HG02943 (cell line): ENCODE measurements around the gene DMKN.

Source experiments
- ATAC-seq: cut with Tn5 transposase; IDR thresholded peaks from one replicate; pipeline ENCODE4 v1.9.1; 2021; ENCODE audit warnings: mild to moderate bottlenecking, low read depth, moderate library complexity; ENCODE audit not compliant: unreplicated experiment

Gene DMKN

DNA sequence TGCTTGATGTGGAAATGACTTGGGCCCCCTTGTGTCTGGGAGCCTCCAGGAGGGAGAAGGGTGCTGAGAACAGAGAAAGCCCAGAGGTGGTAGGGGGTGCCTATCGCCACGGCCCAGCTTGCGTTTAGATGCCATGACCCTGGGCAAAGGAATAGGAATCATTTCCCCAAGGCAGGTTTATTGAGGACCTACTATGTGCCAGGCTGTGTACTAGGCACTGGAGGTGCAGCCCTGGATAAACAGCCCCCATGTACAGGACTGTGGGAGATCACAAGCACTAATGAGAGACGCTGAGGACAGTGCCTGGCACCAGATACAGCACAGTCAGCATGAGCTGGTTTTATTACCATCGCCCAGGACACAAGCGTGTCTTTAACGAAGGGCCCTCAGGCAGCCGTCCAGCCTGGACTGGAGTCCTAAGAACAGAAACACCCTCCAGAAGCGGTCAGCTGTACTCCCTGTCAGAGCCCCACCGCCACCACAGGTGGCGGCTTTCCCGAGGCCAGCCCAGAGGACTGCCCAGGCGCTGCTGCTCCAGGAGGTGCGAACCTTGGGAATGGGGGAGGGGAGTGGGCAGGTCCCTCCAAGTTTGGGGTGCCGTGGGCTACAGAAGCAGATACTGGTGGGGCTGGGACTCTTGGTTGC lies 36.6 kb upstream of the DMKN start:
- no peak for ATAC-seq

DNA sequence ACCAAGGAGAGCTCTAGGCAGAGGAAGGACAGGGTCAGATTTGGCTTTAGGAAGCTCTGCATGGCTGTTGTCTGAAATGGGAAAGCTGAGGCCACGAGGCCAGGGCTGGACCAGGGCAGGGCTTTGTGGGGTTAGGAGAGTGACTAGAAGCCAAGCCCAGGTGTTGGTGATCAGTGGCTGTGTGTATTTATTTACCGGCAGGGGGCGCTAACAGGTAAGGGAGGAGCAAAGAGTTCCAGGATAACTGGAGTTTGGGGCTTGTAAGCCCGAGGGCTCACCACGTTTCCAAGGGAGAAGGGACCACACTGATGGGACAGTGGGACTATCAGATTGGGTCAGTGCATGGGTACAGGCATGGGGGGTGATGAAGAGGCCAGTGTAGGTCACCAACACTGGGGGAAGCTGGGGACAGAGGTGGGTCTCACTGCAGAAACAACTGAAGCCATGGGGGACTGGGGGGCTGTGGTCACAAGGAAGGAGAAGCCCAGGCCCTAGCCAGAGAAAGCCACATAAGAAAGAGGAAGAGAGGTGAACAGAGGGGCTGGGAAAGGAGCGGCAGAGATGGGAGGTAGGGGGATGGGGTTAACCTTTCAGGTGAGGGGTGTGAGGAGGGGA lies 35.8 kb upstream of the DMKN start:
- no peak for ATAC-seq

DNA sequence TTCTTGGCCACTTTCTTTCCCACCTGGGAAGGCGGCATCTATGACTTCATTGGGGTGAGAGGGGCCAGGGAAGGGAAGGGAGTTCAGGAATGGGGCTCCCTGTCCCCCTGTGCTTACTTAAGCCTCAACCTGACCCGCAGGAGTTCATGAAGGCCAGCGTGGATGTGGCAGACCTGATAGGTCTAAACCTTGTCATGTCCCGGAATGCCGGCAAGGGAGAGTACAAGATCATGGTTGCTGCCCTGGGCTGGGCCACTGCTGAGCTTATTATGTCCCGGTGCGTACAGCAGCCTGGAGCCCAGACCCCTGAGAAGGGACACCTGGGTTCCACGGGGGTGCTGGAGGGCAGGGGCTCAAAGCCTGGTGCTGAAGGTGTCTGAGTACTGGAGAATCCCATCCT lies 33.1 kb upstream of the DMKN start:
- no peak for ATAC-seq

DNA sequence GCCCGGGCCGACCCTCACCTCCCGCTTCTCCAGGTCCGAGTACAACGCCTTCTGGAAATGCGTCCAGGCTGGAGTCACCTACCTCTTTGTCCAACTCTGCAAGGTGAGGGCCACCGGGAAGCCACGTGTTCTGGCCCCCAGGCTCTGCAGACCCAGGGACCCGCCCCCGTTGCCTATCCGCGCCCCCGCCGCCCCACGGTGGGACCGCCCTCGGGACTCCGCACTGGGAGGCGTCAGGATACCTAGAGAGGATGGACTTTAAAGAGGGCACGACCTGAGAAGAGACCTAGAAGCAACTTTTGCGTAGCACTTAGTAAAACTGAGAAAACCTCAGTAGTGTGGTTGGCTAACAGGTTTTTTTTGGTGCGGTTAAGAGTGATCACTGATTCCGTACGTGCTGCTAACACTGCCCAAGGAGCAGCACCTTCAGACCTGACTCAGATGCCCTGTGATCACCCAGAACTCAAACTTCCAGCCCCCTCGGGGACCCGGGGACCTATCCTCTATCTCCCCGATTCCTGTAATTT lies 32.5 kb upstream of the DMKN start:
- peak; percentile 54 for ATAC-seq

DNA sequence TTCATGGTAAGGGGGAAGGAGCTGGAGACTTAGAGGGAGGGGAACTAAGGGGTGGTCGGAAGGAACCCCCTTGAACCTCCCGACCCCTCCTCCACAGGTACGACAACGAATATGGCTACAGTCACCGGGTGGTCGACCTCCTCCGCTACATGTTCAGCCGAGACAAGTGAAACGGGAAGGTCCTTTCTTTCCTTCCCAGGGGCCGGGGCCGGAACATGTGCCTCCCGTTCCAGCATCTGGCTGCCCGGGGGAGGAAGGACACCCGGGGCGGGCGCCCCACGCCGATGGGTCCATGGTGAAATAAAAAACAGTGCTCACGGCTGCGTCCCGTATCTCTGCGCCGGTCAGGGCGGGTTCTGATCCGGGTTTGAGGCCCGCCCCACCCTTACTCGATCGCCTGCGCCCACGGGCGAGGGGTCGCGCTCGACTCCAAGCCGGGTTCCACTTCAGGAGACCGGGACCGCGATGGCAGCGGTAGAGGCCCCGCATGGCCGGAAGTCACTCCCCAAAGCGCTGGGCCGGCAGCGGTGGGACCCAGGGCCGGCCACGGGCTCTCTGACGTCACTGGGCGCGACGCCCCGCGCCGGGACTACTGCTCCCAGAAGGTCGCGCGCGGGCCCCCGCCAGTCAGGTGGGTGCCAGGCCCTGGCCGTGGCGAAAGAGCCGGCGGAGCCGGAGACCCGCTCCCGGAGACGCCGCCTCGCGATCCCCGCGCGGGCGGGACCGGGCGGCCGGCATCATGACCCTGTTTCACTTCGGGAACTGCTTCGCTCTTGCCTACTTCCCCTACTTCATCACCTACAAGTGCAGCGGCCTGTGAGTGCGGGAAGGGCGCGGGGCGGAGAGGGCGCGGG lies 31.8 kb upstream of the DMKN start, which contains the start of gene TMEM147:
TSS of gene TMEM147 (plus strand) at position 626 of the 854 bp plus-strand sequence. CDS start at position 740, 114 bp downstream.
- ATAC-seq: peak; percentile 61

DNA sequence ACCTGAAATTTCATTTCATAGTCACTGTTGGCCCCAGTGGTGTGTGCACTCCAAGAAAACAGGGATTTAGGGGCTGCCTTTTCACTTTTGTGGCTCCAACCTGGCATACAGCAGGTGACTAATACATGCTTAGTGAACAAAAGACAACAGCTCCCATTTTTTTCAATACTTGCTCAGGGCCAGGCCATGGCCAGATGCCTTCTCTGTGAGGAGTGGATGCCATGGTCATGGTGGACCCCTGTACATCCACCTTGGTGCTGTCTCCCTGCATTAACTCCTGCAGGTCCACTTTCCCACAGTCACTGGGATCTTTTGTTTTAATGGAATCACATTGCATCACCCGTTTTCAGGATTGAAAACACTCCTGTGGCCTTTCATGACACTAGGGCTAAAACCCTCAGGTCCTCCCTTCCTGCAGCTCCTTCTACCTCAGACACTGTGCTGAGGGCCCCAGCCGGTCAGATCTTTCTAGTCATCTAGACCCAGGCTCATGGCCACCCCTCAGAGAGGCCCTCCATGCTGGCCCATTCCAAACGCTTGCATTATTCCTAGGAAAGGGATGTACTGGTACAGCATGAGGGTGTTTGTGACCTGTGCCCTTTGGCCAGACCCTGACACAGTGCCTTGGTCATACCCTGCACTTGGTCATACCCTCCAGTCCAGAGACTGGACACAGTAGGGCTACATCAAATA lies 30.8 kb upstream of the DMKN start:
- no peak for ATAC-seq

DNA sequence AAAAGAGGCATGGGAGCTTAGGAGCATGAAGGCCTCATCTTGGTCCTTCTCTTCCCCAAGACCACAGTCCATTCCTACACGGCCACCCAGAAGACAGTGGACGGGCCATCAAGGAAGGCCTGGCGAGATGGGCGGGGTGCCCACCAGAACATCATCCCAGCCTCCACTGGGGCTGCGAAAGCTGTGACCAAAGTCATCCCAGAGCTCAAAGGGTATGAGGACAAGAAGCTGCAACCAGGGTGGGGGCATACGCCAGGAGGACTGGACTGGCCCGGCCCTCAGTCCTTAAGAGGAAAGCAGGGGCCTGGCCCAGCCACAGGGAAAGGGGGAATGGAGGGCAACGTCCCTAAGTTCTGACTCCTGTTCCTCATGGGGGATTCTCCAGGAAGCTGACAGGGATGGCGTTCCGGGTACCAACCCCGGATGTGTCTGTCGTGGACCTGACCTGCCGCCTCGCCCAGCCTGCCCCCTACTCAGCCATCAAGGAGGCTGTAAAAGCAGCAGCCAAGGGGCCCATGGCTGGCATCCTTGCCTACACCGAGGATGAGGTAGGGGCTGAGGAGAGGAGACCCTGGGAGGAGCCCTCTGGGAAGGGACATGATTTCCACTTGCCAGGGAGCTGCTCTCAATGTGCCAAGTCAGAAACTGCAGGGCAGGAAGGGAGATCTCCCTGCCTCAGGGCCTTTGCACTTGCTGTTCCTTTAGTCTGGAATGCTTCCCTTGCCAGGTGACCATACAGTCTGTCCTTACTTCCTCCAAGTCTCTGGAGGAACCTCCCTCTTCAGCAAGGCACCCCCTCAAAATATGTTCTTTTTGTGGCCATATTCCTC lies 30.0 kb upstream of the DMKN start:
- ATAC-seq: no peak

DNA sequence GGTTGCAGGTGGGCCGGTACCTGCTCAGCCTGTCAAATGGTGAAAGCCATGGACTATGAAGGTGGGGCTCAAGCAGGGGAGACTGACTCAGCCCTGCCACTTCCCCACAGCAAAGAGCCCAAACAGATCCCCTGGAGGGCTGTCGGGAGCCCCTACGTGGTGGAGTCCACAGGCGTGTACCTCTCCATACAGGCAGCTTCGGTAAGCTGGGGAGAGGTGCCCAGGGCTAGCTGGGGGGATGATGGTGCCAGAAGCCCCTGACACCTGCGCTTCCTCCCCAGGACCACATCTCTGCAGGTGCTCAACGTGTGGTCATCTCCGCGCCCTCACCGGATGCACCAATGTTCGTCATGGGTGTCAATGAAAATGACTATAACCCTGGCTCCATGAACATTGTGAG lies 28.8 kb upstream of the DMKN start:
- ATAC-seq: no peak

DNA sequence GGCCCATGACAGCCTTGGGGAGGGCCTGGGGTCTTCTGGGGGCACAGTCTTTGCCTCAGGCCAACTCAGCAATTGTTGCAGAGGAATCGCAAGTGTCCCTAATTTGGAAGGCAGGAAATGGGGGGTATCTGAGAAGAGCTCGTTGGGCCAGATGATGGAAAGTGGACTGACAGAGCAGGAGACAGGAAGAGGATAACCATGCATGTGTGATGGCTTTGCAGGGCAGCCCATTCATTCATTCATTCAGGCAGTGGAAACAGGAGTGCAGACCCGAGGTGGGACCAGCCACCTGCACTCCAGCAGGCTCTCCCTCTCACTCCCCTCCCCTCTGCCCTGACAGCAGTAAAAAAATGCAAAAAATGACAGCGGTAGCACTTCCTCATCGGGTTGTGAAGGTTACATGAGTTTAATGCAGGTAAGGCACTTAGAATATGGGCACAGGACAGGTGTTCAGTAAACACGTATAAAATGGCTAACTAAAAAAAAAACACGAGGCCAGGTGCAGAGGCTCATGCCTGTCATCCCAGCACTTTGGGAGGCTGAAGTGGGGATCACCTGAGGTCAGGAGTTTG lies 27.0 kb upstream of the DMKN start:
- no peak for ATAC-seq

DNA sequence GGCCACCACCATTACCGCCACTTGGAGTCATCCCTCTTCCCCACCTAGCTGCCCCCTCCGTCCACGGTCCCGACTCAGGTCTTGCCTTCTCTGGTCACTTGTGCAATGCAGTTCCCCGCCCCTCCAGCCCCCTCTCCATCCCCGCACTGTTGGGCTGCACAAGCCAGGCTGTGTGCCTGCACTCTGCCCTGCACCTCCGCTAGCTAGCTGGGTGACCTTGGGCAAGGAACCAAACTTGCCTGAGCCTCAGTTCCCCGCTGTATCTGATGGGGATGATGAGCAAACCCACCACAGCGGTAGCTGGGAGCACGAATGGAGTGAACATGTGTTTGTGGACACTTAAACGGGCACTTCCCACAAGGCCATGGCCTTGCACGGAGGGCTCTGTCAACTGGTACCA lies 26.4 kb upstream of the DMKN start:
- no peak for ATAC-seq

DNA sequence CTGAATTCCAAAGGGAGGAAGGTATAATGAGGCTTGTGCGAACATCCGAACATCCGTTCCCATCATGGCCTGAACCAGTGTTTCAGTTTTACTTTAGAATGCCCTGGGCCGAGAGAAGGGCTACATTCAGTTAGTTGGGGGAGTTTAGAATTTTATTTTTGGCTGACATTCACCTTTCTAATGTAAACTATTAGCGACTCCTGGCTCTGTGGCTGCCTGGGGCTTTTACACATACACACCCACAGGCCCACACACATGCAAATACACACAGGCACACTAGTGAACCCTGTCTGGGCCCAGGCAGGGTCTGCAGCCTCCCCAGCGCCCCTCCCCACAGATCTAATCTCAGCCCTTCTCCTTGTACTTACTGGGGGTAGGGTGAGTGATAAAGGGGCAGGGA lies 25.9 kb upstream of the DMKN start:
- ATAC-seq: no peak

DNA sequence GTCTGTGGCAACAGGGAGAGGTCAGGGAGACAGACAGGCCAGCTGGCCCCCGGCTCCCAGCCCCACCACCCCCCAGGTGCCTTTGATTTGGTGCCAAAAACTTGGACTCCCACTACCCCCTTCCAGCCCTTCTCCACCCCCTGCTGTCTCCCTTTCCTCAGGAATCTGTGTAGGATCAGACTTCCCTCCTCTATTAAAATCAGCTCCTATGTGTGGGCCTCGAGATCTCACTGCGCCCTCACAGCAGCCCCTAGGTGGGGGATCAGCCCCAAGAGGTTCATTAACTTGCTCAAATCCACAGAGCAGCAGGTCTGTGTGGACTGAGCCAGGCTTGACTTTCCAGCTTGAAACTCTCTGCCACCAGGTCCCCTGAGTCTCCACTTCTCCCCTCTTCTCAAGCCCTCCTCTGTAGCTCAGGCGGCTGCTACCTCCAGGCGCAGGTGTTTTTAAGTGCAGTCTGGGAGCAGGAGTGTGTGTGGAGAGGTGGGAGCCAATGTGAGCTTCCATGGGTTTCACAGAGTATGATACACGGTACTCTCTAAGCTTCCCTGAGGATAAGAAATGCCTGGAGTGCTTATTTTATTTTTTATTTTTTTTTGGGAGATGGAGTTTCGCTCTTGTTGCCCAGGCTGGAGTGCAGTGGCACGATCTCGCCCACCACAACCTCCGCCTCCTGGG lies 21.5 kb upstream of the DMKN start:
- no peak for ATAC-seq

DNA sequence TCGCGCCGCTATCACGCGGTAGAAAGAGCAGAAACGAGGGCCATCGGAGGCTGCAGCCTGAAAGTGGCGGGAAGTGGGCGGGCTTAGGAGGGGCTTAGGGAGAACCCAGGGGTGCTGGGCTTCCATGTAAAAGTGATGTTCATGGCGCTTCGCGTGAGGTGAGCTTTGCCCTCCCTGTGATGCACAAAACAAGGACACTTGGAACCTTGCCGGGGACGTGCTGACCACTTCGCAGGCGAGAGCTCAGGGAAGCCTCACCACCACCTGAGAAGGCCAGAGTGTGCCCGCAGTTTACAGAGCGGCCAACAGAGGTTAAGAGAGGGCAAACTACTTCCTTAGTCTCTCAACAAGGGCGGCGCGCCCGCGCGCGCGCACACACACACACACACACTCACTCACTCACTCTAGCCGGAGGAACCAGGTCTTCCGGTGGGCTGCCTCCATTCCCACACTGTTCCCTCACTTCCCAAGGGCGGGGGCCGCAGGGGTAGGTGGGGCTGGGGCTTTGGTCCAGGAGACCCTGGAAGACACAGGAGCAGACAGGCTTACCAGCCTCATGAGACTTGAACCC lies 20.5 kb upstream of the DMKN start:
- ATAC-seq: no peak

DNA sequence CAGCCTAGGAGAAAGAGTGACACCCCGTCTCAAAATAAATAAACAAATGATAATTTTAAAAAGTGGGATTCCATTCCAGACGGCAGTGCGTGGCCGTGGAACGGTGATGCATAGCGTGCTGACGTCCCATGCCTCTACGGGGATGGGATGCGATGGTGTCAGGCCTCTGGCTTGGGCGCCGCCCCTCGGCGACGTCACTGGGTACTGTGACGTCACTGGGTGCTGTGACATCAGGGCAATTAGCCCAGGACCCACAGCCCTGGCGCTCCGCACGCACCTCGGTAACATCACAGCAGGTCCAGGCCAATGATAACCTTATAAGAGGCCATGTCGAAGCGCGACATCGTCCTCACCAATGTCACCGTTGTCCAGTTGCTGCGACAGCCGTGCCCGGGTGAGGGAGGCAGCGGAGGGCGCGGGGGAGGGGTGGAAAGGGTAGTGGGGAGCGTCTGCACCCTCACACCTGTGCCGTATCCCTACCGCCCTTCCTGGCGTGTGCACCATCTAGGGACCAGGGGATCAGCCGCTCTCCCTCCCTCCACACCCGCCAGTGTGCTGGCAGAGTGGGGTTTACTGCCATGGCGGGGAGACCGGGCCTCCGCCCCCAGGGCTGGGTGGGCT lies 19.9 kb upstream of the DMKN start, which contains the start of gene GAPDHS:
TSS of gene GAPDHS (plus strand) at position 256 of the 621 bp plus-strand sequence. CDS start at position 328, 72 bp downstream.
- no peak for ATAC-seq

DNA sequence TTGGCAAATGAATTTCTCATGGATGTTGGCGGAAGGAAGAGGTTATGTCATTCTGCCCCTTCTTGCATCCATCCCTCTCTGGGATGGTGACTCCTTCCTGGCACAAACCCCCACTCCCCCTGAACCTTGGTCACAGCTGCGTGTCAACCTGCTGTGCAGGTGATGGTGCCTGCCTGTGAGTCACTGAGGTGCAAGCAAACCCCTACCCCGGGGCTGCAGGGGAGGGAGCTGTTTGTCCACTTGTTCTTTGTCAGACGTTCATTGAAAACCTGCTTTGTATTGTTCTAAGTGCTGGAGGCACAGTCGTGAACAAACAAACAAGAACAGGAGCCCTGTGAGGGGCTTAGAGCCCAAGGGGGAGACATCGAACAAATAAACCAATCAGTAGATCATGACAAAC lies 17.8 kb upstream of the DMKN start:
- ATAC-seq: no peak

DNA sequence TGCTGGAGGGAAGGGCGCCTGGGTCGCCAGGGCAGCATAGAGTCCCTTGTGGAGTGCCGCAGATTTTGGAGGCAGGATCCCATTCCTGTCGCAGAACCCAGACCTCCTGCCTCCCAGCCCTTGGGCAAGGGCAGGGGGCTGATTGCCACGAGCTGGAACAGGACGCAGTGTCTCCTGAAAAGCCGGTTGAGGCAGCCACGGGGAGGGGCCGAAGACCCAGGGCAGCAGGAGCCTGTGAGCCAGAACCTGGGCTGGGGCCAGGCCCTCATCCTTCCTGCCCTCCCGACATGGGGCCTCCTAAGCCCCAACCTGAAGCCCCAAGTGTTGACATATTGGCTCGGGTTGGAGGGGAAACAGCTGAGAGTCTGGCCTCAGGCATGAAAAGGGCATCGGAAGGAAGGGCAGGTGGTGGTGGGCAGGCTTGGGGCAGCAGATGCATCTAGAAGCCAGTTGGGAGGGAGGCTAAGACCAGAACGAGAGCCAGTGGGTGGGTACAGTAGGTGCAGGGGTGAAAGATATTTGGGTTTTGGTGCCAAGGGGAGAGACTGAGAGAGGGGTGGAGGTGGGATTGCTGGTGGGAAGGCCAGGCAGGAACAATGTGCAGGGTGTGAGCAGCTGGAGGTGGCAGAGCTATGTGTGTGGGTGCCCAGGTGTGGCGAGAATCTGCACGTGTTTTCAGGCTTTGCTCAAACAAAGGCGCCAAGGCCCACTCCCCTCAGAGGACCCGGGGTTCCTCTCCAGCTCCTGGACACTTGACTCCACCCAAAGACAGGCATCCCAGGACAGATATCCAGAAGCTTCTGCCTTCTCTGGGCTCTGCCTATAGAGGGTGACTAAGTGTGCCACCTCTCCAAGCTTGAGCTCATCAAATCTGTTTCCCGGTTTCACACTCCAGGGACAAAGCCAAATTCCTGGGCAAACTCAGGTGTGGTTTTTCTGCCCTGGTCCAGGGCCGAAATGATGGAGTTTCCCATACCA lies 16.1 kb upstream of the DMKN start:
- no peak for ATAC-seq
